Smooth muscle cell (in vitro differentiated cells): ENCODE measurements around the gene C1QA. TPM values are rescaled to one million over a fixed set of nuclear protein-coding genes. Genes with fewer than 3 reads are reported as not detected.

Experiments used
- DNase-seq: peaks from one replicate; lab custom pipeline; 2025; ENCODE audit not compliant: unreplicated experiment; lab: John Stamatoyannopoulos, UW
- H2AFZ ChIP-seq: fragments of 200-600 bp; sonication (generic); 2 replicates; pipeline ENCODE4 v1.6.0; 2016; ENCODE audit warnings: antibody characterized with exemption, low read depth, mild to moderate bottlenecking
- H3F3A ChIP-seq: fragments of 200-600 bp; sonication (generic); 2 replicates; pipeline ENCODE4 v1.6.0; 2017; ENCODE audit warnings: antibody characterized with exemption, low read depth
- H3K27ac ChIP-seq: fragments of 200-600 bp; sonication (generic); 2 replicates; pipeline ENCODE4 v1.5.1; 2016; ENCODE audit warnings: low read depth, mild to moderate bottlenecking
- H3K27me3 ChIP-seq: fragments of 200-600 bp; sonication (generic); 2 replicates; pipeline ENCODE4 v1.6.1; 2016; ENCODE audit warnings: low read depth, mild to moderate bottlenecking
- H3K36me3 ChIP-seq: fragments of 200-600 bp; sonication (generic); 2 replicates; pipeline ENCODE4 v1.5.1; 2016; ENCODE audit warnings: low read depth
- H3K4me1 ChIP-seq: fragments of 200-600 bp; sonication (generic); 2 replicates; pipeline ENCODE4 v1.5.1; 2016; ENCODE audit warnings: low read depth
- H3K4me2 ChIP-seq: fragments of 200-600 bp; sonication (generic); 2 replicates; pipeline ENCODE4 v1.6.0; 2016; ENCODE audit warnings: mild to moderate bottlenecking
- H3K4me3 ChIP-seq: fragments of 200-600 bp; sonication (generic); 2 replicates; pipeline ENCODE4 v1.5.1; 2016; ENCODE audit warnings: mild to moderate bottlenecking
- H3K79me2 ChIP-seq: fragments of 200-600 bp; sonication (generic); 2 replicates; pipeline ENCODE4 v1.6.0; 2016; ENCODE audit warnings: low read depth, mild to moderate bottlenecking
- H3K9ac ChIP-seq: fragments of 200-600 bp; sonication (generic); 2 replicates; pipeline ENCODE4 v1.6.0; 2016; ENCODE audit warnings: low read depth
- H3K9me3 ChIP-seq: fragments of 200-600 bp; sonication (generic); replicated peaks from 2 replicates; pipeline ENCODE4 v1.5.1; 2016; ENCODE audit warnings: low read depth
- H4K20me1 ChIP-seq: fragments of 200-600 bp; sonication (generic); 2 replicates; pipeline ENCODE4 v1.6.0; 2016; ENCODE audit warnings: low read depth
- CTCF ChIP-seq: fragments of 200-600 bp; sonication (generic); IDR thresholded peaks from 2 replicates; pipeline ENCODE4 v1.5.1; 2017; ENCODE audit warnings: borderline replicate concordance, mild to moderate bottlenecking, antibody characterized with exemption; ENCODE audit not compliant: insufficient read depth, poor library complexity, severe bottlenecking
- WGBS: methylation state at CpG from one replicate; pipeline ENCODE4 v1.1.7; 2016; ENCODE audit warnings: low lambda C conversion rate; 5-methylcytosine and 5-hydroxymethylcytosine counted together
- polyA plus RNA-seq: library from polyadenylated mRNA; unstranded; fragments of >200 nt; fragmentation: Nextera tagmentation; extraction: Ambion mirVana; gene quantifications from 2 replicates; pipeline ENCODE4 v1.2.1, GENCODE V29; 2016
- total RNA-seq: library from RNA; depleted of rRNA; stranded (reverse); fragments of >200 nt; gene quantifications from 2 replicates; pipeline ENCODE4 v1.2.3, GENCODE V29; 2014

C1QA gene
- total and polyA plus RNA-seq, 2 experiments from 2014 or later, result not detected

- no peaks in the 10 kb centered on the region for H3F3A ChIP-seq
- DNase-seq, result no peak
- no peak overlapping the region for H3K9ac ChIP-seq
- H3K27ac ChIP-seq, result no peak overlapping the region
- H3K36me3 ChIP-seq, result no peaks in the 10 kb centered on the region
- H3K4me3 ChIP-seq, result no peak overlapping the region
- peaks cover 40% of the 10 kb centered on the region for H3K27me3 ChIP-seq
- no peak for TF ChIP-seq CTCF
- H2AFZ ChIP-seq, result no peak overlapping the region
- H4K20me1 ChIP-seq, result no peaks in the 10 kb centered on the region
- H3K9me3 ChIP-seq, result no peaks in the 10 kb centered on the region
- H3K4me1 ChIP-seq, result no peaks in the 10 kb centered on the region
- H3K4me2 ChIP-seq, result no peak overlapping the region
- WGBS, result 100% methylated on average over 2 of the region's 2 CpGs
- no peaks in the 10 kb centered on the region for H3K79me2 ChIP-seq
Observed at GRCh38 chr1:22661880-22662279, 25.5 kb downstream of the C1QA start.

GRCh38 chr1:22662318-22662717 is 25.9 kb downstream of the C1QA start:
- no peak for TF ChIP-seq CTCF
- Histone ChIP-seq H3K4me2 (no peak overlapping the region), H3K9me3 (no peaks in the 10 kb centered on the region), H3K79me2 (no peaks in the 10 kb centered on the region), H3K36me3 (no peaks in the 10 kb centered on the region), H2AFZ (no peak overlapping the region), H3F3A (no peaks in the 10 kb centered on the region), H4K20me1 (no peaks in the 10 kb centered on the region), H3K4me3 (no peak overlapping the region), H3K9ac (no peak overlapping the region), H3K4me1 (no peaks in the 10 kb centered on the region), H3K27ac (no peak overlapping the region), H3K27me3 (peaks cover 40% of the 10 kb centered on the region)
- WGBS, result 83% methylated on average over 5 of the region's 5 CpGs
- DNase-seq, result no peak

GRCh38 chr1:22662986-22663408 is 26.6 kb downstream of the C1QA start:
- DNase-seq, result no peak
- H3K4me1 ChIP-seq, result no peaks in the 10 kb centered on the region
- no peak for TF ChIP-seq CTCF
- H3F3A ChIP-seq, result no peaks in the 10 kb centered on the region
- H4K20me1 ChIP-seq, result no peaks in the 10 kb centered on the region
- no peaks in the 10 kb centered on the region for H3K9me3 ChIP-seq
- H3K27ac ChIP-seq, result no peak overlapping the region
- no peak overlapping the region for H3K9ac ChIP-seq
- H3K4me2 ChIP-seq, result no peak overlapping the region
- H3K36me3 ChIP-seq, result no peaks in the 10 kb centered on the region
- H2AFZ ChIP-seq, result no peak overlapping the region
- no peaks in the 10 kb centered on the region for H3K79me2 ChIP-seq
- peaks cover 40% of the 10 kb centered on the region for H3K27me3 ChIP-seq
- no peak overlapping the region for H3K4me3 ChIP-seq
- 87% methylated on average over 8 of the region's 8 CpGs for WGBS

GRCh38 chr1:22665752-22666151 is 29.3 kb downstream of the C1QA start:
- no peak overlapping the region for H2AFZ ChIP-seq
- WGBS, result 40% methylated on average over 7 of the region's 7 CpGs
- no peak for DNase-seq

More at GRCh38 chr1:22665752-22666151, 29.3 kb downstream of the C1QA start:
- Histone ChIP-seq H3K79me2 (no peaks in the 10 kb centered on the region), H3F3A (no peaks in the 10 kb centered on the region), H3K4me1 (no peaks in the 10 kb centered on the region), H4K20me1 (no peaks in the 10 kb centered on the region), H3K27me3 (peaks cover 56% of the 10 kb centered on the region), H3K27ac (no peak overlapping the region), H3K36me3 (no peaks in the 10 kb centered on the region), H3K9ac (no peak overlapping the region), H3K4me2 (no peak overlapping the region), H3K9me3 (no peaks in the 10 kb centered on the region), H3K4me3 (no peak overlapping the region)
- peak; percentile 59 for TF ChIP-seq CTCF
